DND-41 (cell line): Measurements from ENCODE around the gene LHFPL4.

Experiments
- CTCF ChIP-seq: IDR thresholded peaks from 2 replicates; pipeline ENCODE4 v1.5.1; 2012; ENCODE audit warnings: borderline replicate concordance, low read length, moderate library complexity, mild to moderate bottlenecking; ENCODE audit not compliant: poor library complexity, severe bottlenecking; ENCODE audit errors: extremely low read depth
- EZH2 ChIP-seq: IDR thresholded peaks from 3 replicates; pipeline ENCODE4 v1.6.1; 2012; ENCODE audit warnings: borderline replicate concordance, low read depth, mild to moderate bottlenecking, moderate library complexity, low read length, inconsistent platforms; ENCODE audit not compliant: severe bottlenecking

GRCh38 chr3:9583792-9584191 is 30.2 kb upstream of the LHFPL4 start:
- TF ChIP-seq CTCF (no peak), EZH2 (no peak)
